ENCODE measurements around the gene HOPX.
"Not testable (repeated sequence)": the region's sequence is repeated elsewhere in the genome, so short reads cannot be mapped to it uniquely, and the experiment has no call there.

HOPX gene

GRCh38 chr4:56696056-56696455 lies 15.0 kb upstream of the HOPX start:
- Histone ChIP-seq H3K4me1 (ENCODE audit: control insufficient read depth, insufficient read depth, low read length) (no peaks in the 10 kb centered on the region), H3K27ac (ENCODE audit: extremely low read depth, low read depth, low read length) (no peak overlapping the region), H3K36me3 (ENCODE audit: control insufficient read depth in 2 of 2, insufficient read depth in 1 of 2, low read length in 2 of 2) (no peaks in the 10 kb centered on the region), H3K9me3 (ENCODE audit: control insufficient read depth, insufficient read depth, low read depth, low read length) (no peaks in the 10 kb centered on the region), H3K4me3 (ENCODE audit: low read depth, low read length) (no peak overlapping the region)
- ChIA-PET CTCF (interaction anchor here (0.6 to 0.8 kb wide), 3 partner anchors 17 to 104 kb away, joined by 3 read pairs; no protein-coding TSS in a partner anchor), POLR2A (no interaction called here)
- TF ChIP-seq ZNF354C (tag by site-specific recombination; IDR thresholded peaks at IDR 0.05; ENCODE audit: borderline replicate concordance, low read depth) (no peak), ZNF768 (tag by site-specific recombination; IDR thresholded peaks at IDR 0.05) (no peak), ZNF18 (tag by site-specific recombination; IDR thresholded peaks at IDR 0.05) (no peak), ZNF654 (tag by site-specific recombination; IDR thresholded peaks at IDR 0.05; ENCODE audit: low read depth) (no peak), ZBTB8A (tag by site-specific recombination; IDR thresholded peaks at IDR 0.05) (no peak), ZNF518A (tag by site-specific recombination; conservative IDR thresholded peaks at IDR 0.05; ENCODE audit: low read depth) (no peak), ZNF133 (tag by site-specific recombination; IDR thresholded peaks at IDR 0.05) (no peak), SP3 (tag by site-specific recombination; IDR thresholded peaks at IDR 0.05) (no peak), ZSCAN23 (tag by site-specific recombination; IDR thresholded peaks at IDR 0.05) (no peak), ZNF211 (tag by site-specific recombination; IDR thresholded peaks at IDR 0.05; ENCODE audit: low read depth) (no peak), PRDM2 (tag by site-specific recombination; IDR thresholded peaks at IDR 0.05; ENCODE audit: borderline replicate concordance) (no peak), ZNF549 (tag by site-specific recombination; IDR thresholded peaks at IDR 0.05) (no peak), TCF7L2 (IDR thresholded peaks at IDR 0.05; ENCODE audit: borderline replicate concordance, low read depth, low read length) (no peak), ZNF302 (tag by site-specific recombination; IDR thresholded peaks at IDR 0.05; ENCODE audit: low read depth) (no peak), ZIC2 (tag by site-specific recombination; IDR thresholded peaks at IDR 0.05) (no peak), RBAK (tag by site-specific recombination; IDR thresholded peaks at IDR 0.05) (no peak), ZNF37A (tag by site-specific recombination; IDR thresholded peaks at IDR 0.05) (no peak), ZBTB21 (tag by site-specific recombination; IDR thresholded peaks at IDR 0.05) (no peak), PBX3 (CRISPR knock-in tag; IDR thresholded peaks at IDR 0.05) (no peak), ZNF544 (tag by site-specific recombination; IDR thresholded peaks at IDR 0.05) (no peak)

GRCh38 chr4:56693476-56693875 lies 12.4 kb upstream of the HOPX start:
- CTCF ChIA-PET; POLR2A ChIA-PET; H3K4me1 ChIP-seq (ENCODE audit: control insufficient read depth, insufficient read depth, low read length); H3K4me3 ChIP-seq (ENCODE audit: low read depth, low read length); H3K9me3 ChIP-seq (ENCODE audit: control insufficient read depth, insufficient read depth, low read depth, low read length); H3K36me3 ChIP-seq (ENCODE audit: control insufficient read depth in 2 of 2, insufficient read depth in 1 of 2, low read length in 2 of 2); H3K27ac ChIP-seq (ENCODE audit: extremely low read depth, low read depth, low read length): not testable (repeated sequence)
